BE2C (cell line): ENCODE data around the gene ANGPTL2.

Source experiments
- DNase-seq: peaks from one replicate; pipeline ENCODE4 v3.0.0-alpha.2; 2020
- H3K27me3 ChIP-seq: fragments of 250-450 bp; sonication (Bioruptor Pico); 2 replicates; pipeline ENCODE4 v1.5.1; 2020; ENCODE audit warnings: mild to moderate bottlenecking
- H3K36me3 ChIP-seq: fragments of 250-450 bp; sonication (Bioruptor Pico); 2 replicates; pipeline ENCODE4 v1.5.1; 2020; ENCODE audit warnings: mild to moderate bottlenecking
- H3K4me1 ChIP-seq: fragments of 250-450 bp; sonication (Bioruptor Pico); 2 replicates; pipeline ENCODE4 v1.5.1; 2020
- H3K4me3 ChIP-seq: 2 replicates; pipeline ENCODE4 v1.5.1; 2011; ENCODE audit warnings: low read depth, low read length
- H3K9me3 ChIP-seq: fragments of 250-450 bp; sonication (Bioruptor Pico); 2 replicates; pipeline ENCODE4 v1.5.1; 2020
- TF ChIP-seq, protein P1 (sequence below): IDR thresholded peaks from 2 replicates; pipeline ENCODE4 v1.5.1; 2012; ENCODE audit warnings: mild to moderate bottlenecking, low read depth, low read length

Gene ANGPTL2

DNA sequence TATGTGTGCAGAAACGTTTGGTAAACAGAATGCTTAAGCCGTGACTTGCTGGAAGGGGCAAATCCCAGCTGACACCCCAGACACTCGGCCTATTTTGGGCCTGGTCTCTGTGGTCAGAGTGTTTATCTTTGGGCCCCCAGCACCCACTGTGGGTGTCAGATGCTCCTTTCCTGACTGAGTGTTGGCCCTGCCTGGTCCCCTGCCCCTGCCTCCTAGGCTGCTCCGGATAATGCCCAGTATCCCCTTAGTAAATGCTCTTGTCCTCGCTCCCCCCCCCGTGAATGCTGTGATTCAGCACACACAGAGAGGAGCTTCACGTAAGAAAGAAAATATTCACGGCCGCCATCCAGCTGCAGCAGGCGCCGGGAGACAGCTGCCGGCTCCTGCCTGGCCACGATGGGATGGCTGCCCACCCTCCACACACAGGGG lies 11.3 kb upstream of the ANGPTL2 start:
- no peak overlapping the region for H3K4me3 ChIP-seq
- H3K4me1 ChIP-seq: peaks cover 15% of the 10 kb centered on the region
- DNase-seq: no peak
- TF ChIP-seq, protein P1, sequence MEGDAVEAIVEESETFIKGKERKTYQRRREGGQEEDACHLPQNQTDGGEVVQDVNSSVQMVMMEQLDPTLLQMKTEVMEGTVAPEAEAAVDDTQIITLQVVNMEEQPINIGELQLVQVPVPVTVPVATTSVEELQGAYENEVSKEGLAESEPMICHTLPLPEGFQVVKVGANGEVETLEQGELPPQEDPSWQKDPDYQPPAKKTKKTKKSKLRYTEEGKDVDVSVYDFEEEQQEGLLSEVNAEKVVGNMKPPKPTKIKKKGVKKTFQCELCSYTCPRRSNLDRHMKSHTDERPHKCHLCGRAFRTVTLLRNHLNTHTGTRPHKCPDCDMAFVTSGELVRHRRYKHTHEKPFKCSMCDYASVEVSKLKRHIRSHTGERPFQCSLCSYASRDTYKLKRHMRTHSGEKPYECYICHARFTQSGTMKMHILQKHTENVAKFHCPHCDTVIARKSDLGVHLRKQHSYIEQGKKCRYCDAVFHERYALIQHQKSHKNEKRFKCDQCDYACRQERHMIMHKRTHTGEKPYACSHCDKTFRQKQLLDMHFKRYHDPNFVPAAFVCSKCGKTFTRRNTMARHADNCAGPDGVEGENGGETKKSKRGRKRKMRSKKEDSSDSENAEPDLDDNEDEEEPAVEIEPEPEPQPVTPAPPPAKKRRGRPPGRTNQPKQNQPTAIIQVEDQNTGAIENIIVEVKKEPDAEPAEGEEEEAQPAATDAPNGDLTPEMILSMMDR: no peak
- H3K27me3 ChIP-seq: no peaks in the 10 kb centered on the region
- H3K9me3 ChIP-seq: no peaks in the 10 kb centered on the region
- H3K36me3 ChIP-seq: no peaks in the 10 kb centered on the region

DNA sequence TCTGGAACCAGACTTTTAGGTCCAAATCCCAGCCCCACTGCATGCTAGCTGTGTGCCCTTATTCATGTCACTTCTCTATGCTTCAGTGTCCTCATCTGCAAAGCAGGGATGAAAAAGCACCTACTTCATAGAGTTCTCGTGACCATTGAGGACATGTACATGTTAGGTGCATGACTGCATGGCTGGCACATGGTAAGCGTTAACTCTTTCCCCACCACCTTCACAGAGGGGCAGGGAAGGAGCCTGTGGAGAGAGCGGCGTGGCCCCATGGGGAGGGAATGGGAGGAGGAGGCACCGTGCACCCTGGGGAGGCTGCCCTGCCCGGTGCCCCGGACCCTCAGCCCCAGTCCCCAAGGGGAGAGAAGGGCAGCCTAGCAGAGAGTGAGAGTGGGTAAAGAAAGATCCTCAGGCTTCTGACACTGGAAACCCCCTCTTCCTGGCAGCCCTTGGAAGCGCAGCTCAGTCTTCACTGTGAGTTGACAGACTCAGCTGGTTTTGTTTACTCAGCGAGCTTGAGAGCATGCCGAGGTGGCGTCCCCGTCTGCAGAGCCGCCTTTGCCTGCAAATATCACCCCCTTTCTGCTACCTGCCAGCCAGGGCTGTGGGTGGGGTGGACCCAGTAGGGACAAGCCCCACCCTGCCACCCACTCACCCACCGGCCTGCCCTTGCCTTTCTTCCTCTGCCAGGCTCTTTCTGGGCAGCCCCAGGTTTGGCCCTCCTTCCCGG lies 10.6 kb upstream of the ANGPTL2 start:
- Histone ChIP-seq H3K4me1 (peaks cover 15% of the 10 kb centered on the region), H3K9me3 (no peaks in the 10 kb centered on the region), H3K4me3 (no peak overlapping the region), H3K36me3 (no peaks in the 10 kb centered on the region), H3K27me3 (no peaks in the 10 kb centered on the region)
- TF ChIP-seq, protein P1: no peak
- no peak for DNase-seq

DNA sequence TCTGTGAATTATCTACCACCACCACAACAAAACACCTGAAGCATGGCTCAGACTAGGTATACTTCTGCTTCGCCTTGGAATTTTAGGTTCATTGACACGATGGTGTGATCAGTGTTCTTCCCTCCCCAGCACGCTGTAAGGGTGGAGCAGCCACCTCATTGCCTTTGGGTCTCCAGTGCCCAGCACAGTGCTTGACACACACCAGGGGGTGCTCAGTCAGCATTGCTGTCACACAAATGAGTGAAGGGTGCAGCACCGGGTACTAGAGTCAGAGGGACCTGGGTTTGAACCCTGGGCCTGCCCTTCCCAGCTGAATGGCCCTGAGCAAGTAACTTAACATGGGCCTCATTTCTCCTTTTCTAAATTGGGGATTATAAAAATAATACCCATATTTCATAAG lies 9.9 kb upstream of the ANGPTL2 start:
- DNase-seq: no peak
- TF ChIP-seq, protein P1: no peak
- no peaks in the 10 kb centered on the region for H3K9me3 ChIP-seq
- H3K27me3 ChIP-seq: no peaks in the 10 kb centered on the region
- H3K4me1 ChIP-seq: peaks cover 15% of the 10 kb centered on the region
- no peak overlapping the region for H3K4me3 ChIP-seq
- no peaks in the 10 kb centered on the region for H3K36me3 ChIP-seq

DNA sequence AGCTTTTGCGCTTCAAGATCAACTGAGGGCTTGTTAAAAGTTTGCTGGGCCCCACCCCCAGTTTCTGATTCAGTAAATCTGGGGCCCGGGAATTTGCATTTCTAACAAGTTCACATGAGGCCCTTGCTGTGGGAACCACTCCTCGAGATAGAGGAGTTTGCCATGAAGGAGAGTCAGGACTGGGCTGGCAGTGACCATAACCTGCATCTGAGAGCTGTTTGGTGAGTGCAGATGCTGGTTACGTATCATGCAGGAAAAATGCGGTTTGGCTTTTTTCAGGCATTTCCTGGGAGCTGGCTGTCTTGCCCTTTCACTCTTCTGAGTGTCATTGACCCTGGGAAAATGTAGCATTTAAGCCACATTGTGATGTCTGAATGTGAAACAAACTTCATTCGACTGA lies 9.4 kb upstream of the ANGPTL2 start:
- Histone ChIP-seq H3K9me3 (no peaks in the 10 kb centered on the region), H3K4me3 (no peak overlapping the region), H3K4me1 (peaks cover 15% of the 10 kb centered on the region), H3K27me3 (no peaks in the 10 kb centered on the region), H3K36me3 (no peaks in the 10 kb centered on the region)
- no peak for DNase-seq
- TF ChIP-seq, protein P1: no peak

DNA sequence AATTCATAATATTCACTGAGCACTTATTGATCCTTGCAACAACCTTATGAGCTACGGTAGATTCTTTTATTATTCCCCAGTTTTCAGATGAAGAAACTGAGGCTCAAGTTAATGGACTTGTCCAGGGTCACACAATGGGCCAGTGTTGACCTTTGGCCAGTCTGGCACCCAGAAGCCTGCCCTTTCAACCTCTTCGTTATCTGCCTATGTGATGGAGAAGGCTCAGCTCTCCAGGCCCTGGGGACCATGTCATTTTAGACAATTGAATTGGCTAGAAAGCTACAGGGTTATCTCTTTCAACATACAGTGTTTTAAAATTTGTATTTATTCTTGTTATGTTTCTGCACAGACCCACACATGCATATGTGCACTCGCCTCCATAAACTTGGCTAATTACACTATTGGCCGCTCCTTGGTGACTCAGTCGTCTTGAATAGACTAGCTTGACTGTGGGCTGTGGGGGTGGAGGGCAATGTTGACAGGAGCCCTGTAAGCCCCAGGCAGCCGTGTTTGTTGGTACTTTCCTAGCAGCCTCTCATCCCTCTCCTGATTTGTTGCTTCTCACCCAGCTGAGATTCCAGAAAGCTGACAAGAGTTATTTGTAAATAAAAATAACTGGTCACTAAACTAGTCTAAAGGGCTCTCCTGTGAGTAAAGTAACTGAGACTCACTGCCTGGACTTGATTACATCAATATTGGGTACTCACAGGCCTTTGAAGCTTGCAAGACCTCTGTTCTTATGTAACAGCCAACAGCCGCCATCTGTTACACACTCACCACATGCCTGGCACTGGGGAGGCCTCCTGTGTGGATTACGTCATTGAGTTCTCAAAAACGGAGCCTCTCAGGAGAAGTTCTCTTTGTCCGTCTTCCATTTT lies 8.5 kb upstream of the ANGPTL2 start:
- TF ChIP-seq, protein P1: no peak
- Histone ChIP-seq H3K27me3 (no peaks in the 10 kb centered on the region), H3K4me3 (no peak overlapping the region), H3K9me3 (no peaks in the 10 kb centered on the region), H3K4me1 (peaks cover 15% of the 10 kb centered on the region), H3K36me3 (no peaks in the 10 kb centered on the region)
- DNase-seq: peak; percentile 57

DNA sequence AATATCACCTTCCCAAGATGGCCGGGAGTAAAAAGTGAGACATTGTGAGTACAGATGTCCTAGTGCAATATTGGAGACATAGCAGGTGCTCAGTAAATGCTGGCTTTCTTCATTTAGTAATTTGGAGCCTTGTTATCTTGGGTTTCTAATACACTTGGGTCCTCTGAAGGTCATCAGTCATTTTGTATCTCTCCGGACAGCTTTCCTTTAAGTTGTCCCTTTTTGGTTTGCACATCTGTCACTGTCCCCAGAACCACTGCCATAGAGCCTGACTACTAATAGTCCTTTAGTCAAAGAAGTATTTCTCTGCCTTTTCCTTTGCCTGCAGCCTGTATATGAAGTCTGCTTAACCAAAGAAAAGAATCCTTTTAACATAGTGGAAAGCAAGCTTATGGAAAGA lies 7.8 kb upstream of the ANGPTL2 start:
- no peak for DNase-seq
- no peak overlapping the region for H3K4me3 ChIP-seq
- no peaks in the 10 kb centered on the region for H3K36me3 ChIP-seq
- H3K9me3 ChIP-seq: no peaks in the 10 kb centered on the region
- H3K27me3 ChIP-seq: no peaks in the 10 kb centered on the region
- TF ChIP-seq, protein P1: no peak
- H3K4me1 ChIP-seq: peaks cover 15% of the 10 kb centered on the region
